Lung (tissue), 12 donors: ENCODE results near the gene CNDP1. TPM values are rescaled to one million over a fixed set of nuclear protein-coding genes. Genes with fewer than 3 reads are reported as not detected.

ENCODE experiments used
- ATAC-seq: fragments of 200-7000 bp; cut with Tn5 transposase; one replicate; pipeline ENCODE4 v1.9.1; 2020; ENCODE audit warnings: moderate number of reproducible peaks; ENCODE audit not compliant: insufficient read depth, low FRiP score
- DNase-seq, 3 donors: peaks; one replicate each; pipeline ENCODE4 v3.0.0-alpha.2; 2013 to 2017
- H3K27ac ChIP-seq, 2 donors: one replicate each; pipeline ENCODE4 v1.5.1; 2013; ENCODE audit warnings: mild to moderate bottlenecking in 2 of 2, moderate library complexity in 2 of 2, control low read depth in 1 of 2, inconsistent platforms in 1 of 2, low read depth in 1 of 2, low read length in 1 of 2
- H3K27me3 ChIP-seq, 3 donors: one replicate each; pipeline ENCODE4 v1.5.1; 2013; ENCODE audit warnings: low read length in 2 of 3; ENCODE audit not compliant: control insufficient read depth in 3 of 3, insufficient read depth in 3 of 3
- H3K36me3 ChIP-seq, 4 donors: one replicate each; pipeline ENCODE4 v1.5.1; 2013; ENCODE audit warnings: low read length in 4 of 4, mild to moderate bottlenecking in 1 of 4, moderate library complexity in 1 of 4; ENCODE audit not compliant: control insufficient read depth in 4 of 4, insufficient read depth in 4 of 4
- H3K4me1 ChIP-seq, 5 donors: one replicate each; pipeline ENCODE4 v1.5.1; 2013; ENCODE audit warnings: low read length in 5 of 5, mild to moderate bottlenecking in 2 of 5, moderate library complexity in 1 of 5; ENCODE audit not compliant: control insufficient read depth in 5 of 5, insufficient read depth in 5 of 5
- H3K4me3 ChIP-seq: one replicate; pipeline ENCODE4 v1.5.1; 2013; ENCODE audit warnings: mild to moderate bottlenecking, control low read depth, moderate library complexity
- H3K9ac ChIP-seq, 2 donors: one replicate each; pipeline ENCODE4 v1.5.1; 2013; ENCODE audit warnings: low read length in 2 of 2, control low read depth in 1 of 2; ENCODE audit not compliant: insufficient read depth in 1 of 2
- H3K9me3 ChIP-seq, 4 donors: one replicate each; pipeline ENCODE4 v1.5.1; 2013; ENCODE audit warnings: low read length in 3 of 4, mild to moderate bottlenecking in 1 of 4, moderate library complexity in 1 of 4; ENCODE audit not compliant: control insufficient read depth in 4 of 4, insufficient read depth in 3 of 4
- WGBS, 2 donors: extraction: QIAGEN DNeasy Blood & Tissue Kit; methylation state at CpG; one replicate each; pipeline ENCODE4 v1.1.7; 2013; 5-methylcytosine and 5-hydroxymethylcytosine counted together
- polyA plus RNA-seq, 2 donors: library from polyadenylated mRNA; stranded (reverse); fragments of 200-250 nt; gene quantifications; one replicate each; pipeline ENCODE4 v1.2.1, GENCODE V29; 2013
- total RNA-seq, 2 donors: library from RNA; depleted of rRNA in 1 of 2; stranded (reverse); fragments of >200 nt in 1 of 2; gene quantifications; one replicate each; pipeline ENCODE4 v1.2.1, GENCODE V29; 2014 to 2021
- TF ChIP-seq, protein P1 (sequence below): IDR thresholded peaks from 2 replicates; pipeline ENCODE4 v1.5.1; 2012; ENCODE audit warnings: mild to moderate bottlenecking; ENCODE audit errors: control extremely low read depth, extremely low read depth
- donor health status: control.
- donor health status: control.
- donor health status: Bipolar disorder and iron deficiency.
- donor health status: healthy.
- donor health status: DM: yes; HTN: yes; CAD: no.

CNDP1 gene
- total and polyA plus RNA-seq, 4 donors: 0.08 to 0.10 TPM; not detected in 2

DNA sequence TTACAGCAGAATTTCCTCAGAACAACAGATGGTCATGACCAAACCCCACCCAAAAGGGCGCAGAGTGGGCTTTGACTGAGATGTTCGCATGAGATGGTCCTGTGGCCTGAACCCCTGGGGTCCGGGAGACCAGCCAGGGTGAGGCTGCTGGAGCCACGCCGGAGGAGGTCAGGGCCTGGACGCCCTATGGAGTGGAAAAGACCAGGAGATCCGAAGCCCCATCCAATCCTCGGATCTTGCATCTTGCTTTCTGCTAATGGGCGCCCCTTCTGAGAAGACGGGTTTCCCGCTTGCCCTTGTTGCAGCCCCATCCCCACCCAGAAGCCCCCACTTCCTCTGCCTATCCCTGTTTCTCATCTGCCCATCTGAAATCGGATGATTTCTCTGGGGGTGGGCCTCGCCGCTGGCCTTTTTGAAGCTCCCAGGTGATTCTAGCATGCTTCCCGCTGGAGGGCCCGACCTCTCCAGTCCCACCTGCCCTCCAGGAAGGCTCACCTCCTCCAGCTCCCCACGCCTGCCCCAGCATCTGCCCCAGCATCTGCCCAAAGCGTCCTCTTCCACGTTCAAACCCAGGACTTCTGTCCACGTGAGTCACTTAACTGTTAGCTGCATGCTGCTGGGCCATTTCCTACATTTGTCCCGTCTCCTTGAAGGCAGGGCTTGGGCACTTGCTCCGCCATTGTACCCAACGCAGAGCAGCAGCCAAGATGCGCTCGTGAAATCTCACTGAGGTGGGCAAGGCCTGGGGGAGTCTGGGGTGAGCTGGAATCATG, 4.3 kb upstream of the CNDP1 start:
- Histone ChIP-seq H3K9ac (no peak overlapping the region), H3K4me1 (peaks cover 0 to 4% (median 0%) of the 10 kb centered on the region in 5 donors), H3K9me3 (no peaks in the 10 kb centered on the region), H3K4me3 (no peak overlapping the region), H3K27me3 (no peaks in the 10 kb centered on the region), H3K36me3 (no peaks in the 10 kb centered on the region), H3K27ac (no peak overlapping the region)
- WGBS, 2 donors: 92 to 96% methylated on average over 25 of the region's 25 CpGs
- ATAC-seq: no peak
- TF ChIP-seq, protein P1, sequence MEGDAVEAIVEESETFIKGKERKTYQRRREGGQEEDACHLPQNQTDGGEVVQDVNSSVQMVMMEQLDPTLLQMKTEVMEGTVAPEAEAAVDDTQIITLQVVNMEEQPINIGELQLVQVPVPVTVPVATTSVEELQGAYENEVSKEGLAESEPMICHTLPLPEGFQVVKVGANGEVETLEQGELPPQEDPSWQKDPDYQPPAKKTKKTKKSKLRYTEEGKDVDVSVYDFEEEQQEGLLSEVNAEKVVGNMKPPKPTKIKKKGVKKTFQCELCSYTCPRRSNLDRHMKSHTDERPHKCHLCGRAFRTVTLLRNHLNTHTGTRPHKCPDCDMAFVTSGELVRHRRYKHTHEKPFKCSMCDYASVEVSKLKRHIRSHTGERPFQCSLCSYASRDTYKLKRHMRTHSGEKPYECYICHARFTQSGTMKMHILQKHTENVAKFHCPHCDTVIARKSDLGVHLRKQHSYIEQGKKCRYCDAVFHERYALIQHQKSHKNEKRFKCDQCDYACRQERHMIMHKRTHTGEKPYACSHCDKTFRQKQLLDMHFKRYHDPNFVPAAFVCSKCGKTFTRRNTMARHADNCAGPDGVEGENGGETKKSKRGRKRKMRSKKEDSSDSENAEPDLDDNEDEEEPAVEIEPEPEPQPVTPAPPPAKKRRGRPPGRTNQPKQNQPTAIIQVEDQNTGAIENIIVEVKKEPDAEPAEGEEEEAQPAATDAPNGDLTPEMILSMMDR: no peak
- peak in 1 of 3 donors; percentile 9 for DNase-seq

DNA sequence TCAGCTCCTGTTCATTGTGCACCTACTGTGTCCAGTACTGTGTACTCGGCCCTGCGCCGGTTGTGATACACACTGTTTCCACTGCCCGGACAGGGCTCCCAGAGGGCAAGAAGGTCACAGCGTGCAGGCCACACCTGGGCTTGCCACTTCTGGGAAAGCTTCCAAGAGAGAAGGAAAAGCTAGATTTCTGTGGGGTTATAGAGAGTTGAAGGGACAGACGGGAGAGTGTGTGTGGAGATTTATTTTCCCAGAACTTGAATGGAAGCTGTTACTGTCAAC, 3.8 kb upstream of the CNDP1 start:
- Histone ChIP-seq H3K36me3 (no peaks in the 10 kb centered on the region), H3K27me3 (no peaks in the 10 kb centered on the region), H3K4me3 (no peak overlapping the region), H3K9ac (no peak overlapping the region), H3K4me1 (peaks cover 0 to 4% (median 0%) of the 10 kb centered on the region in 5 donors), H3K27ac (no peak overlapping the region), H3K9me3 (no peaks in the 10 kb centered on the region)
- 83 to 90% methylated on average over 6 of the region's 6 CpGs for WGBS, 2 donors
- DNase-seq (no peak), ATAC-seq (no peak)
- TF ChIP-seq, protein P1: no peak

DNA sequence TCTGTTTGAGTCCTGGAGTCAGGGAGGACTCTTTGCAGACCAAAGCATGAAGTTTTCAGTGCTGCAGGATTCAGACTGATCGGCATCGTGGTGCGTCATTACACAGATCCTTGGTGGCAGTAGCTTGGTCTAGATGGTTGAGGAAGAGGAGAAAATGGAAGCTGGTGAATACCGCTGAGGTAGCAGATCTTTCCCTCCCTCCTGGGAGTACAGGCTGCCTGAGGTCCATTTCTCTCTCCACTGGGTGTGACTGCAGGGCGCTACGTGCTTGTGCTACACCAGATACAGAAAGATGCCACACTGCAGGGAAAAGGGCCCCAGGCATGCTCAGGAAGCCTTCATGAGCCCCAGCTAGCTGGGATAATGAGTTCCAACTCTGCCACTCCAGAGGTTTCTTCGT, 3.3 kb upstream of the CNDP1 start:
- 85 to 98% methylated on average over 7 of the region's 7 CpGs for WGBS, 2 donors
- ATAC-seq (no peak), DNase-seq (no peak)
- Histone ChIP-seq H3K27me3 (no peaks in the 10 kb centered on the region), H3K4me1 (peaks cover 0 to 4% (median 0%) of the 10 kb centered on the region in 5 donors), H3K4me3 (no peak overlapping the region), H3K27ac (no peak overlapping the region), H3K36me3 (no peaks in the 10 kb centered on the region), H3K9ac (no peak overlapping the region), H3K9me3 (no peaks in the 10 kb centered on the region)
- TF ChIP-seq, protein P1: no peak
